K562 (cell line): ENCODE measurements around the gene CEMP1. TPM values are rescaled to one million over a fixed set of nuclear protein-coding genes. Genes with fewer than 3 reads are reported as not detected.
A peak's percentile ranks its signal among the peaks of the same experiment; 100 is the strongest.

Experiments
- ATF6 ChIP-seq: sonication (generic); formaldehyde crosslinking; IDR thresholded peaks from 2 replicates; pipeline ENCODE4 v1.4.0; 2020; ENCODE audit warnings: mild to moderate bottlenecking, missing genetic modification reagents
- JUN ChIP-seq, 2 experiments: sonication (generic) in 1 of 2; formaldehyde crosslinking in 1 of 2; IDR thresholded peaks; 2 replicates each; pipeline versions ENCODE4 v1.6.1 to v1.8.0; 2012 to 2022; ENCODE audit warnings: borderline replicate concordance in 2 of 2, mild to moderate bottlenecking in 2 of 2, improper control_type of control experiment in 1 of 2, low read depth in 1 of 2, low read length in 1 of 2, missing genetic modification reagents in 1 of 2
- NCOA2 ChIP-seq, 2 experiments: fragments of 450-650 bp; IDR thresholded peaks; 2 replicates each; pipeline ENCODE4 v1.6.1; 2018; ENCODE audit warnings: mild to moderate bottlenecking in 2 of 2, moderate library complexity in 1 of 2; ENCODE audit not compliant: partially characterized antibody in 2 of 2
- PTBP1 ChIP-seq: fragments of 200-400 bp; formaldehyde crosslinking; IDR thresholded peaks from 2 replicates; pipeline ENCODE4 v1.6.1; 2017; ENCODE audit warnings: low read depth, low read length
- SNIP1 ChIP-seq: fragments of 450-650 bp; IDR thresholded peaks from 2 replicates; pipeline ENCODE4 v1.7.1; 2017; ENCODE audit warnings: low read depth, mild to moderate bottlenecking
- TAF15 ChIP-seq: fragments of 200-400 bp; formaldehyde crosslinking; IDR thresholded peaks from 2 replicates; pipeline ENCODE4 v1.6.1; 2017; ENCODE audit warnings: mild to moderate bottlenecking, low read depth, low read length, moderate library complexity
- ZFX ChIP-seq: sonication (generic); formaldehyde crosslinking; IDR thresholded peaks from 2 replicates; pipeline ENCODE4 v1.8.0; 2022; ENCODE audit warnings: mild to moderate bottlenecking, missing genetic modification reagents, moderate library complexity
- ZNF140 ChIP-seq: fragments of 250-450 bp; sonication (Bioruptor Pico); IDR thresholded peaks from 2 replicates; pipeline ENCODE4 v1.8.0; 2021; ENCODE audit warnings: moderate library complexity, mild to moderate bottlenecking, inconsistent platforms
- ZNF3 ChIP-seq: fragments of 250-450 bp; sonication (Bioruptor Pico); IDR thresholded peaks from 2 replicates; pipeline ENCODE4 v1.5.0; 2021; ENCODE audit warnings: mild to moderate bottlenecking, moderate library complexity
- ZNF766 ChIP-seq: fragments of 200-800 bp; sonication (Bioruptor generic); conservative IDR thresholded peaks from 2 replicates; pipeline ENCODE4 v1.6.1; 2016; ENCODE audit warnings: missing genetic modification characterization, missing compliant biosample characterization
- polyA plus RNA-seq, 8 experiments: library from polyadenylated mRNA; depleted of rRNA in 4 of 8; stranded (reverse) in 5 of 8; unstranded in 3 of 8; fragments of >200 nt; fragmentation: Nextera tagmentation in 2 of 8; fragmentation: Illumina TruSeq in 1 of 8; extraction: Ambion mirVana in 2 of 8; extraction: Trizol in 1 of 8; gene quantifications; 2 replicates each; pipeline versions ENCODE4 v1.2.1 to v1.2.3, GENCODE V29; 2011 to 2014; ENCODE audit warnings: inconsistent platforms in 1 of 8, missing spikeins in 1 of 8
- total RNA-seq, 7 experiments: library from RNA; depleted of rRNA in 6 of 7; stranded (reverse); fragments of >200 nt in 6 of 7; fragmentation: Illumina TruSeq in 2 of 7; extraction: Trizol in 2 of 7; gene quantifications; 2 replicates each; pipeline versions ENCODE4 v1.2.1 to v1.2.3, GENCODE V29; 2011 to 2021; ENCODE audit warnings: low replicate concordance in 1 of 7
- TF ChIP-seq, protein P1 (sequence below): fragments of 250-450 bp; sonication (Bioruptor Pico); IDR thresholded peaks from 2 replicates; pipeline ENCODE4 v1.5.0; 2020; ENCODE audit warnings: mild to moderate bottlenecking, borderline replicate concordance

Gene CEMP1
- total and polyA plus RNA-seq, 9 of the 15 experiments (the other 6 are each of a cell fraction or from before 2014, with no cell fraction given): 0.05 to 0.45 TPM; not detected in 7

- no peak for TF ChIP-seq PTBP1
- TF ChIP-seq ZNF766 (CRISPR knock-in tag): no peak
- TF ChIP-seq NCOA2 (IDR thresholded peaks at IDR 0.05; ENCODE audit: partially characterized antibody in 2 of 2): no peak
- no peak for TF ChIP-seq SNIP1
- TF ChIP-seq JUN (IDR thresholded peaks at IDR 0.05; ENCODE audit: borderline replicate concordance, low read depth, low read length): no peak
- TF ChIP-seq JUN (CRISPR knock-in tag; IDR thresholded peaks at IDR 0.05; ENCODE audit: borderline replicate concordance): no peak
- no peak for TF ChIP-seq ZNF3 (CRISPR knock-in tag)
- TF ChIP-seq ZFX (CRISPR knock-in tag): peak; percentile 52
- no peak for TF ChIP-seq ATF6
- no peak for TF ChIP-seq TAF15
- TF ChIP-seq, protein P1, sequence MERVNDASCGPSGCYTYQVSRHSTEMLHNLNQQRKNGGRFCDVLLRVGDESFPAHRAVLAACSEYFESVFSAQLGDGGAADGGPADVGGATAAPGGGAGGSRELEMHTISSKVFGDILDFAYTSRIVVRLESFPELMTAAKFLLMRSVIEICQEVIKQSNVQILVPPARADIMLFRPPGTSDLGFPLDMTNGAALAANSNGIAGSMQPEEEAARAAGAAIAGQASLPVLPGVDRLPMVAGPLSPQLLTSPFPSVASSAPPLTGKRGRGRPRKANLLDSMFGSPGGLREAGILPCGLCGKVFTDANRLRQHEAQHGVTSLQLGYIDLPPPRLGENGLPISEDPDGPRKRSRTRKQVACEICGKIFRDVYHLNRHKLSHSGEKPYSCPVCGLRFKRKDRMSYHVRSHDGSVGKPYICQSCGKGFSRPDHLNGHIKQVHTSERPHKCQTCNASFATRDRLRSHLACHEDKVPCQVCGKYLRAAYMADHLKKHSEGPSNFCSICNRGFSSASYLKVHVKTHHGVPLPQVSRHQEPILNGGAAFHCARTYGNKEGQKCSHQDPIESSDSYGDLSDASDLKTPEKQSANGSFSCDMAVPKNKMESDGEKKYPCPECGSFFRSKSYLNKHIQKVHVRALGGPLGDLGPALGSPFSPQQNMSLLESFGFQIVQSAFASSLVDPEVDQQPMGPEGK (CRISPR knock-in tag): no peak
- TF ChIP-seq ZNF140: no peak
Observed at GRCh38 chr16:2532494-2533141, 1.4 kb upstream of the CEMP1 start (continued).
